Upper lobe of left lung (tissue), 6 donors: ENCODE data around the gene TMEM140. TPM values are rescaled to one million over a fixed set of nuclear protein-coding genes. Genes with fewer than 3 reads are reported as not detected.

Experiments used
- ATAC-seq, 2 donors: fragments of 200-7000 bp; cut with Tn5 transposase; one replicate each; pipeline ENCODE4 v1.9.1; 2022; ENCODE audit warnings: mild to moderate bottlenecking in 2 of 2, moderate library complexity in 2 of 2; ENCODE audit not compliant: low FRiP score in 2 of 2
- DNase-seq, 2 donors: peaks; one replicate each; pipeline ENCODE4 v3.0.0-alpha.2; 2019 to 2020
- H3K27ac ChIP-seq, 4 donors: fragments of 200-600 bp; sonication (generic); one replicate each; pipeline ENCODE4 v1.5.1; 2016 to 2019
- H3K27me3 ChIP-seq, 4 donors: fragments of 200-600 bp; sonication (generic); one replicate each; pipeline ENCODE4 v1.5.1; 2017 to 2019
- H3K36me3 ChIP-seq, 4 donors: fragments of 200-600 bp; sonication (generic); one replicate each; pipeline ENCODE4 v1.5.1; 2016 to 2019
- H3K4me1 ChIP-seq, 4 donors: fragments of 200-600 bp; sonication (generic); one replicate each; pipeline ENCODE4 v1.5.1; 2018 to 2019
- H3K4me3 ChIP-seq, 4 donors: fragments of 200-600 bp; sonication (generic); one replicate each; pipeline ENCODE4 v1.5.1; 2017 to 2019; ENCODE audit warnings: mild to moderate bottlenecking in 2 of 4, moderate library complexity in 1 of 4
- H3K9me3 ChIP-seq, 4 donors: fragments of 200-600 bp; sonication (generic); one replicate each; pipeline ENCODE4 v1.5.1; 2018 to 2019
- CTCF ChIP-seq, 6 experiments: fragments of 450-650 bp in 4 of 6; fragments of 200-600 bp in 2 of 6; sonication (generic) in 2 of 6; IDR thresholded peaks; one replicate each; pipeline ENCODE4 v1.5.1; 2016 to 2019; ENCODE audit warnings: antibody characterized with exemption in 6 of 6
- EP300 ChIP-seq, 4 donors: sonication (generic); formaldehyde crosslinking; IDR thresholded peaks; one replicate each; pipeline ENCODE4 v1.5.1; 2017; ENCODE audit warnings: antibody characterized with exemption in 4 of 4, control low read depth in 2 of 4
- POLR2A ChIP-seq, 4 donors: fragments of 450-650 bp; IDR thresholded peaks; one replicate each; pipeline ENCODE4 v1.5.1; 2016 to 2017; ENCODE audit warnings: antibody characterized with exemption in 4 of 4, mild to moderate bottlenecking in 2 of 4
- POLR2AphosphoS5 ChIP-seq, 2 donors: sonication (generic); formaldehyde crosslinking; IDR thresholded peaks; one replicate each; pipeline ENCODE4 v1.5.1; 2017; ENCODE audit warnings: antibody characterized with exemption in 2 of 2
- WGBS, 2 donors: methylation state at CpG; one replicate each; pipeline ENCODE4 v1.1.5; 2017 to 2018; 5-methylcytosine and 5-hydroxymethylcytosine counted together
- total RNA-seq, 6 donors: library from RNA; depleted of rRNA in 4 of 6; stranded (reverse); fragments of >200 nt in 4 of 6; gene quantifications; one replicate each; pipeline versions ENCODE4 v1.1.0 to v1.2.1, GENCODE V29; 2016 to 2021
- donor health status: DM: no; HTN: no; CAD: no; lungs with moderate emphysema.
- donor health status: DM: no; HTN: yes; CAD: no; lungs with severe emphysema.

Gene TMEM140
- total RNA-seq, 6 donors from 2014 or later: 25.2 to 59.2 (median 32.4) TPM

- Histone ChIP-seq H3K27ac (no peak overlapping the region), H3K4me1 (peaks cover 0 to 6% (median 0%) of the 10 kb centered on the region in 4 donors), H3K36me3 (peaks cover 34 to 96% (median 71%) of the 10 kb centered on the region in 4 donors), H3K9me3 (no peaks in the 10 kb centered on the region), H3K4me3 (no peak overlapping the region), H3K27me3 (no peaks in the 10 kb centered on the region)
- ATAC-seq: no peak
- WGBS, 2 donors: 84 to 96% methylated on average over 12 of the region's 12 CpGs
- TF ChIP-seq POLR2AphosphoS5 (IDR thresholded peaks at IDR 0.05): no peak
- TF ChIP-seq CTCF (IDR thresholded peaks at IDR 0.05): no peak
- TF ChIP-seq POLR2A (IDR thresholded peaks at IDR 0.05): no peak
- TF ChIP-seq EP300 (IDR thresholded peaks at IDR 0.05): no peak
- no peak for DNase-seq
Measured at GRCh38 chr7:135194494-135195095, 46.7 kb downstream of the TMEM140 start.

GRCh38 chr7:135195156-135195555 lies 47.3 kb downstream of the TMEM140 start:
- H3K27ac ChIP-seq: no peak overlapping the region
- H3K36me3 ChIP-seq: peaks cover 34 to 94% (median 70%) of the 10 kb centered on the region in 4 donors

GRCh38 chr7:135195968-135196629 lies 48.2 kb downstream of the TMEM140 start:
- H3K36me3 ChIP-seq: peaks cover 34 to 92% (median 76%) of the 10 kb centered on the region in 4 donors
- peak in 1 of 2 donors; percentile 24 for ATAC-seq
- H3K27me3 ChIP-seq: no peaks in the 10 kb centered on the region
- WGBS, 2 donors: 94 to 96% methylated on average over 8 to 14 of the region's 14 CpGs
- H3K4me3 ChIP-seq: no peak overlapping the region
- no peak overlapping the region for H3K27ac ChIP-seq
- no peak for TF ChIP-seq CTCF (IDR thresholded peaks at IDR 0.05)
- no peak for TF ChIP-seq POLR2A (IDR thresholded peaks at IDR 0.05)
- no peak for TF ChIP-seq EP300 (IDR thresholded peaks at IDR 0.05)
- TF ChIP-seq POLR2AphosphoS5 (IDR thresholded peaks at IDR 0.05): no peak
- no peaks in the 10 kb centered on the region for H3K9me3 ChIP-seq
- DNase-seq: no peak
- peaks cover 0 to 6% (median 0%) of the 10 kb centered on the region in 4 donors for H3K4me1 ChIP-seq

More at GRCh38 chr7:135195156-135195555, 47.3 kb downstream of the TMEM140 start:
- no peak for DNase-seq
- no peaks in the 10 kb centered on the region for H3K9me3 ChIP-seq
- no peak for ATAC-seq
- no peaks in the 10 kb centered on the region for H3K27me3 ChIP-seq
- 79 to 93% methylated on average over 4 of the region's 4 CpGs for WGBS, 2 donors
- H3K4me3 ChIP-seq: no peak overlapping the region
- H3K4me1 ChIP-seq: peaks cover 0 to 6% (median 0%) of the 10 kb centered on the region in 4 donors
- TF ChIP-seq POLR2A (IDR thresholded peaks at IDR 0.05) (no peak), POLR2AphosphoS5 (IDR thresholded peaks at IDR 0.05) (no peak), CTCF (IDR thresholded peaks at IDR 0.05) (no peak), EP300 (IDR thresholded peaks at IDR 0.05) (no peak)

GRCh38 chr7:135197343-135197742 lies 49.5 kb downstream of the TMEM140 start:
- Histone ChIP-seq H3K4me1 (peaks cover 0 to 6% (median 0%) of the 10 kb centered on the region in 4 donors), H3K9me3 (no peaks in the 10 kb centered on the region), H3K4me3 (no peak overlapping the region), H3K36me3 (peaks cover 32 to 93% (median 76%) of the 10 kb centered on the region in 4 donors), H3K27ac (no peak overlapping the region), H3K27me3 (no peaks in the 10 kb centered on the region)
- no peak for DNase-seq
- no peak for ATAC-seq
- TF ChIP-seq CTCF (IDR thresholded peaks at IDR 0.05) (no peak), POLR2AphosphoS5 (IDR thresholded peaks at IDR 0.05) (no peak), POLR2A (IDR thresholded peaks at IDR 0.05) (no peak), EP300 (IDR thresholded peaks at IDR 0.05) (no peak)
- WGBS, 2 donors: 91 to 100% methylated on average over 2 of the region's 2 CpGs
